HCT116 (cell line): ENCODE data around the gene ACSL6. TPM values are rescaled to one million over a fixed set of nuclear protein-coding genes. Genes with fewer than 3 reads are reported as not detected.
A peak's percentile ranks its signal among the peaks of the same experiment; 100 is the strongest.

Experiments
- ATAC-seq: fragments of 200-7000 bp; cut with Tn5 transposase; 2 replicates; pipeline ENCODE4 v1.9.1; 2020; ENCODE audit warnings: mild to moderate bottlenecking, moderate library complexity
- BruUV-seq: library from RNA; stranded (reverse); fragments of 400-500 nt; replicated peaks from 2 replicates; lab custom pipeline; 2021; lab: Mats Ljungman, UMichigan
- CTCF ChIA-PET: fragments of 300-600 bp; sonication (Branson Sonifier 250); formaldehyde crosslinking; loops from one replicate; lab custom pipeline; 2021; ENCODE audit warnings: antibody characterized with exemption; lab: Charles Lee
- POLR2A ChIA-PET: fragments of 300-600, 350-600 bp; sonication (Branson Sonifier 250); formaldehyde crosslinking; loops from one replicate; lab custom pipeline; 2021; ENCODE audit warnings: antibody characterized with exemption; lab: Charles Lee
- RAD21 ChIA-PET, 2 experiments: fragments of 300-600 bp; sonication (Branson Sonifier 250); formaldehyde crosslinking; loops; one replicate each; lab custom pipeline; 2023; ENCODE audit warnings: low total read pairs in 2 of 2; ENCODE audit not compliant: uncharacterized antibody in 2 of 2, unreplicated experiment in 2 of 2, low non-redundant PET in 1 of 2; lab: Charles Lee
- DNase-seq: peaks from one replicate; pipeline ENCODE4 v3.0.0-alpha.2; 2010; ENCODE audit warnings: low read depth, low spot score
- H2AFZ ChIP-seq: fragments of 200-600 bp; shearing (Covaris generic), sonication (generic); 2 replicates; pipeline ENCODE4 v1.6.1; 2017; ENCODE audit warnings: low read depth, mixed run types, mixed read lengths, antibody characterized with exemption, low read length; ENCODE audit not compliant: poor library complexity, severe bottlenecking
- H3K27ac ChIP-seq: 2 replicates; pipeline ENCODE4 v1.5.1; 2012; ENCODE audit warnings: low read depth, low read length
- H3K27me3 ChIP-seq: fragments of 200-600 bp; sonication (generic); 2 replicates; pipeline ENCODE4 v1.6.1; 2016; ENCODE audit warnings: mixed run types, low read length, mixed read lengths; ENCODE audit not compliant: insufficient read depth
- H3K36me3 ChIP-seq, 2 experiments: fragments of 200-500 bp in 1 of 2; fragments of 200-600 bp in 1 of 2; sonication (Bioruptor generic) in 1 of 2; sonication (generic) in 1 of 2; 2 replicates each; pipeline versions ENCODE4 v1.5.1 to v1.6.1; 2014 to 2016; ENCODE audit warnings: low read length in 2 of 2, inconsistent platforms in 1 of 2, mixed read lengths in 1 of 2, mixed run types in 1 of 2; ENCODE audit not compliant: insufficient read depth in 2 of 2, control insufficient read depth in 1 of 2
- H3K4me1 ChIP-seq, 2 experiments: fragments of 200-600 bp in 1 of 2; sonication (generic) in 1 of 2; 2 replicates each; pipeline versions ENCODE4 v1.5.1 to v1.6.1; 2012 to 2017; ENCODE audit warnings: low read length in 2 of 2, inconsistent platforms in 1 of 2, mild to moderate bottlenecking in 1 of 2, mixed read lengths in 1 of 2, mixed run types in 1 of 2, moderate library complexity in 1 of 2; ENCODE audit not compliant: insufficient read depth in 2 of 2, control insufficient read depth in 1 of 2
- H3K4me2 ChIP-seq: fragments of 200-600 bp; sonication (generic); 2 replicates; pipeline ENCODE4 v1.6.1; 2017; ENCODE audit warnings: mixed run types, low read length, mixed read lengths
- H3K4me3 ChIP-seq, 2 experiments: fragments of 200-600 bp in 1 of 2; sonication (generic) in 1 of 2; replicated peaks in 1 of 2; 2 replicates each; pipeline ENCODE4 v1.5.1; 2011 to 2016; ENCODE audit warnings: low read length in 2 of 2, control low read depth in 1 of 2, low read depth in 1 of 2, mild to moderate bottlenecking in 1 of 2, mixed read lengths in 1 of 2, mixed run types in 1 of 2
- H3K79me2 ChIP-seq: fragments of 200-600 bp; sonication (generic); 2 replicates; pipeline ENCODE4 v1.6.1; 2017; ENCODE audit warnings: mild to moderate bottlenecking, mixed run types, low read length, moderate library complexity, mixed read lengths; ENCODE audit not compliant: insufficient read depth
- H3K9ac ChIP-seq: fragments of 200-600 bp; sonication (generic); 2 replicates; pipeline ENCODE4 v1.6.1; 2016; ENCODE audit warnings: low read length, mixed read lengths
- H3K9me2 ChIP-seq: fragments of 200-600 bp; sonication (generic), shearing (Covaris generic); 2 replicates; pipeline ENCODE4 v1.6.1; 2017; ENCODE audit warnings: mixed run types, mild to moderate bottlenecking, moderate library complexity; ENCODE audit not compliant: insufficient read depth
- H3K9me3 ChIP-seq, 2 experiments: fragments of 200-500 bp in 1 of 2; fragments of 200-600 bp in 1 of 2; sonication (Bioruptor generic) in 1 of 2; sonication (generic) in 1 of 2; 2 replicates each; pipeline ENCODE4 v1.6.1; 2014 to 2017; ENCODE audit warnings: low read length in 2 of 2, mixed read lengths in 2 of 2, inconsistent platforms in 1 of 2, low read depth in 1 of 2, mild to moderate bottlenecking in 1 of 2, mixed run types in 1 of 2, moderate library complexity in 1 of 2; ENCODE audit not compliant: control insufficient read depth in 1 of 2, insufficient read depth in 1 of 2
- H4K20me1 ChIP-seq: fragments of 200-600 bp; sonication (generic), shearing (Covaris generic); 2 replicates; pipeline ENCODE4 v1.6.1; 2017; ENCODE audit warnings: mixed run types, mild to moderate bottlenecking, moderate library complexity; ENCODE audit not compliant: insufficient read depth
- CTCF ChIP-seq, 3 experiments: fragments of 200-600 bp in 1 of 3; sonication (generic) in 1 of 3; IDR thresholded peaks in 2 of 3; conservative IDR thresholded peaks in 1 of 3; 2 replicates each; pipeline ENCODE4 v1.5.1; 2012 to 2017; ENCODE audit warnings: low read depth in 2 of 3, low read length in 2 of 3, antibody characterized with exemption in 1 of 3, borderline replicate concordance in 1 of 3, control low read depth in 1 of 3, mild to moderate bottlenecking in 1 of 3, mixed read lengths in 1 of 3, mixed run types in 1 of 3, moderate library complexity in 1 of 3; ENCODE audit not compliant: insufficient read depth in 1 of 3
- EGR1 ChIP-seq: IDR thresholded peaks from 2 replicates; pipeline ENCODE4 v1.6.1; 2012; ENCODE audit warnings: low read depth
- EZH2 ChIP-seq: fragments of 200-600 bp; sonication (generic); IDR thresholded peaks from 2 replicates; pipeline ENCODE4 v1.6.1; 2017; ENCODE audit warnings: antibody characterized with exemption, mixed run types
- JUND ChIP-seq: IDR thresholded peaks from 2 replicates; pipeline ENCODE4 v1.6.1; 2012
- POLR2AphosphoS5 ChIP-seq: IDR thresholded peaks from 2 replicates; pipeline ENCODE4 v1.6.1; 2011; ENCODE audit warnings: mild to moderate bottlenecking, low read depth, low read length, moderate library complexity
- REST ChIP-seq: IDR thresholded peaks from 2 replicates; pipeline ENCODE4 v1.6.1; 2012; ENCODE audit warnings: low read depth
- TCF7L2 ChIP-seq: IDR thresholded peaks from 2 replicates; pipeline ENCODE4 v1.7.0; 2011; ENCODE audit warnings: borderline replicate concordance, inconsistent platforms; ENCODE audit not compliant: insufficient read depth, insufficient read length; ENCODE audit errors: extremely low read depth
- ZFX ChIP-seq: fragments of 450-650 bp; IDR thresholded peaks from 2 replicates; pipeline ENCODE4 v1.6.1; 2017
- ZNF274 ChIP-seq: fragments of 200-500 bp; sonication (Bioruptor generic); IDR thresholded peaks from 2 replicates; pipeline ENCODE4 v1.6.1; 2014; ENCODE audit warnings: mild to moderate bottlenecking, low read depth, low read length, inconsistent platforms
- intact Hi-C: fragments of 100-400 bp; cut with micrococcal nuclease; formaldehyde crosslinking; loops from 2 replicates; pipeline ENCODE4 v1.10.0; 2022
- total RNA-seq: library from RNA; stranded (reverse); gene quantifications from one replicate; pipeline ENCODE4 v1.2.1, GENCODE V29; 2021; ENCODE audit not compliant: unreplicated experiment

The ACSL6 gene
- total RNA-seq, 1 experiment from 2014 or later = 2.3 TPM

GRCh38 chr5:132025403-132025971, 14.0 kb upstream of the ACSL6 start:
- H3K9me3 ChIP-seq = no peaks in the 10 kb centered on the region
- no peaks in the 10 kb centered on the region for H3K79me2 ChIP-seq
- no peak overlapping the region for H3K27ac ChIP-seq
- H3K4me1 ChIP-seq = no peaks in the 10 kb centered on the region
- no peak overlapping the region for H3K4me3 ChIP-seq
- no peaks in the 10 kb centered on the region for H4K20me1 ChIP-seq
- no peak for TF ChIP-seq ZFX
- no peak for TF ChIP-seq JUND
- TF ChIP-seq CTCF (IDR thresholded peaks at IDR 0.05 in 2 of 3, conservative IDR thresholded peaks at IDR 0.05 in 1 of 3; ENCODE audit: borderline replicate concordance in 1 of 3, insufficient read depth in 1 of 3, low read depth in 2 of 3, low read length in 2 of 3) = no peak
- TF ChIP-seq TCF7L2 = no peak
- no peak for TF ChIP-seq ZNF274
- no peak for TF ChIP-seq POLR2AphosphoS5
- no peak for TF ChIP-seq EZH2
- TF ChIP-seq, all 23 proteins: peak for 0
- H3K9ac ChIP-seq = no peak overlapping the region
- ATAC-seq (no peak), DNase-seq (no peak)
- intact Hi-C loops = no loop called here
- ChIA-PET CTCF (no interaction called here), POLR2A (no interaction called here), RAD21 (no interaction called here)
- no peak overlapping the region for H2AFZ ChIP-seq
- H3K36me3 ChIP-seq = no peaks in the 10 kb centered on the region
- no peaks in the 10 kb centered on the region for H3K27me3 ChIP-seq
- H3K9me2 ChIP-seq = no peaks in the 10 kb centered on the region
- BruUV-seq = no TSS peak
- no peak overlapping the region for H3K4me2 ChIP-seq

- H3K4me3 ChIP-seq = no peak overlapping the region
- no peaks in the 10 kb centered on the region for H3K4me1 ChIP-seq
- H3K36me3 ChIP-seq = no peaks in the 10 kb centered on the region
- H3K4me2 ChIP-seq = no peak overlapping the region
- RAD21 ChIA-PET = no interaction called here
- no TSS peak for BruUV-seq
- H4K20me1 ChIP-seq = no peaks in the 10 kb centered on the region
- no peak for DNase-seq
- POLR2A ChIA-PET = no interaction called here
- no peak for ATAC-seq
- H2AFZ ChIP-seq = no peak overlapping the region
- H3K79me2 ChIP-seq = no peaks in the 10 kb centered on the region
- CTCF ChIA-PET = no interaction called here
- intact Hi-C loops = no loop called here
- H3K27ac ChIP-seq = no peak overlapping the region
- no peaks in the 10 kb centered on the region for H3K9me3 ChIP-seq
- no peaks in the 10 kb centered on the region for H3K27me3 ChIP-seq
- H3K9ac ChIP-seq = no peak overlapping the region
- TF ChIP-seq ZNF274 (no peak), EGR1 (no peak), REST (peak; percentile 24)
- H3K9me2 ChIP-seq = no peaks in the 10 kb centered on the region
These were observed 13.4 kb upstream of the ACSL6 start for GRCh38 chr5:132024789-132025402.
